ENCODE data around the gene KPNA6.

GRCh38 chr1:32068957-32069588 lies 38.8 kb upstream of the KPNA6 start:
- TF ChIP-seq EZH2 (IDR thresholded peaks at IDR 0.05) (no peak), POLR2AphosphoS5 (IDR thresholded peaks at IDR 0.05; ENCODE audit: borderline replicate concordance, low read depth, low read length) (no peak)

Data from SK-N-MC (cell line).